Astrocyte (in vitro differentiated cells and primary cell): ENCODE data around the gene ZFP36L2. TPM values are rescaled to one million over a fixed set of nuclear protein-coding genes. Genes with fewer than 3 reads are reported as not detected.

Experiments
- DNase-seq: peaks from one replicate; pipeline ENCODE4 v3.0.0-alpha.2; 2010; ENCODE audit warnings: low read depth
- FAIRE-seq: peaks from 2 replicates; lab custom pipeline; 2011; peaks lifted over from hg19 to GRCh38; lab: Jason Lieb, UNC
- H2AFZ ChIP-seq: 2 replicates; pipeline ENCODE4 v1.6.0; 2012; ENCODE audit warnings: low read depth, low read length, inconsistent platforms
- H3K27ac ChIP-seq: 2 replicates; pipeline ENCODE4 v1.5.1; 2011; ENCODE audit warnings: low read depth, low read length, inconsistent platforms
- H3K27me3 ChIP-seq: 2 replicates; pipeline ENCODE4 v1.6.0; 2011; ENCODE audit warnings: low read length, inconsistent platforms; ENCODE audit not compliant: insufficient read depth
- H3K36me3 ChIP-seq: 2 replicates; pipeline ENCODE4 v1.5.1; 2011; ENCODE audit warnings: low read length, inconsistent platforms; ENCODE audit not compliant: insufficient read depth
- H3K4me1 ChIP-seq: 2 replicates; pipeline ENCODE4 v1.5.1; 2011; ENCODE audit warnings: low read length, inconsistent platforms; ENCODE audit not compliant: insufficient read depth
- H3K4me2 ChIP-seq: 2 replicates; pipeline ENCODE4 v1.6.0; 2012; ENCODE audit warnings: low read length, inconsistent platforms
- H3K4me3 ChIP-seq: 2 replicates; pipeline ENCODE4 v1.5.1; 2011; ENCODE audit warnings: low read depth, mild to moderate bottlenecking, low read length, inconsistent platforms; ENCODE audit not compliant: insufficient read depth
- H3K79me2 ChIP-seq: 2 replicates; pipeline ENCODE4 v1.6.0; 2012; ENCODE audit warnings: mild to moderate bottlenecking, low read length, inconsistent platforms; ENCODE audit not compliant: insufficient read depth
- H3K9ac ChIP-seq: 2 replicates; pipeline ENCODE4 v1.6.0; 2012; ENCODE audit warnings: mild to moderate bottlenecking, low read length, inconsistent platforms
- H3K9me3 ChIP-seq: 2 replicates; pipeline ENCODE4 v1.5.1; 2012; ENCODE audit warnings: low read depth, mild to moderate bottlenecking, low read length, inconsistent platforms; ENCODE audit not compliant: insufficient read depth
- H4K20me1 ChIP-seq: 2 replicates; pipeline ENCODE4 v1.6.0; 2012; ENCODE audit warnings: low read length, inconsistent platforms; ENCODE audit not compliant: insufficient read depth
- H3K27ac Mint-ChIP-seq: one replicate; pipeline ENCODE4 v1.8.0; 2021; ENCODE audit warnings: mild to moderate bottlenecking, mixed read lengths; ENCODE audit not compliant: unreplicated experiment
- H3K27me3 Mint-ChIP-seq: one replicate; pipeline ENCODE4 v1.8.0; 2021; ENCODE audit warnings: low read depth, mixed read lengths; ENCODE audit not compliant: unreplicated experiment
- H3K36me3 Mint-ChIP-seq: one replicate; pipeline ENCODE4 v1.8.0; 2021; ENCODE audit warnings: low read depth, mixed read lengths; ENCODE audit not compliant: unreplicated experiment
- H3K4me1 Mint-ChIP-seq: one replicate; pipeline ENCODE4 v1.8.0; 2021; ENCODE audit warnings: low read depth, mixed read lengths; ENCODE audit not compliant: unreplicated experiment
- H3K4me3 Mint-ChIP-seq: one replicate; pipeline ENCODE4 v1.8.0; 2021; ENCODE audit warnings: mild to moderate bottlenecking, moderate library complexity, mixed read lengths; ENCODE audit not compliant: unreplicated experiment
- H3K9me3 Mint-ChIP-seq: one replicate; pipeline ENCODE4 v1.8.0; 2021; ENCODE audit warnings: mild to moderate bottlenecking, mixed read lengths; ENCODE audit not compliant: unreplicated experiment
- EZH2 ChIP-seq: IDR thresholded peaks from 2 replicates; pipeline ENCODE4 v1.6.1; 2012; ENCODE audit warnings: mild to moderate bottlenecking, low read length, inconsistent platforms; ENCODE audit not compliant: insufficient read depth
- total RNA-seq: library from RNA; stranded (reverse); gene quantifications from 2 replicates; pipeline ENCODE4 v1.2.1, GENCODE V29; 2021
- TF ChIP-seq, protein P1 (sequence below): IDR thresholded peaks from 2 replicates; pipeline ENCODE4 v1.5.1; 2011; ENCODE audit warnings: low read depth, mild to moderate bottlenecking, inconsistent platforms, low read length, moderate library complexity; ENCODE audit not compliant: insufficient read depth

The ZFP36L2 gene
- total RNA-seq, 1 donor from 2014 or later = 49.5 TPM

GRCh38 chr2:43273529-43273928, 47.1 kb upstream of the ZFP36L2 start:
- TF ChIP-seq EZH2 = no peak
- TF ChIP-seq, protein P1, sequence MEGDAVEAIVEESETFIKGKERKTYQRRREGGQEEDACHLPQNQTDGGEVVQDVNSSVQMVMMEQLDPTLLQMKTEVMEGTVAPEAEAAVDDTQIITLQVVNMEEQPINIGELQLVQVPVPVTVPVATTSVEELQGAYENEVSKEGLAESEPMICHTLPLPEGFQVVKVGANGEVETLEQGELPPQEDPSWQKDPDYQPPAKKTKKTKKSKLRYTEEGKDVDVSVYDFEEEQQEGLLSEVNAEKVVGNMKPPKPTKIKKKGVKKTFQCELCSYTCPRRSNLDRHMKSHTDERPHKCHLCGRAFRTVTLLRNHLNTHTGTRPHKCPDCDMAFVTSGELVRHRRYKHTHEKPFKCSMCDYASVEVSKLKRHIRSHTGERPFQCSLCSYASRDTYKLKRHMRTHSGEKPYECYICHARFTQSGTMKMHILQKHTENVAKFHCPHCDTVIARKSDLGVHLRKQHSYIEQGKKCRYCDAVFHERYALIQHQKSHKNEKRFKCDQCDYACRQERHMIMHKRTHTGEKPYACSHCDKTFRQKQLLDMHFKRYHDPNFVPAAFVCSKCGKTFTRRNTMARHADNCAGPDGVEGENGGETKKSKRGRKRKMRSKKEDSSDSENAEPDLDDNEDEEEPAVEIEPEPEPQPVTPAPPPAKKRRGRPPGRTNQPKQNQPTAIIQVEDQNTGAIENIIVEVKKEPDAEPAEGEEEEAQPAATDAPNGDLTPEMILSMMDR = no peak
- H3K36me3 ChIP-seq = no peaks in the 10 kb centered on the region
- Mint-ChIP-seq H3K36me3 (peaks cover 3% of the 10 kb centered on the region), H3K4me3 (no peak overlapping the region), H3K4me1 (peaks cover 58% of the 10 kb centered on the region), H3K27me3 (no peaks in the 10 kb centered on the region), H3K27ac (peak overlapping the region; percentile 1), H3K9me3 (no peaks in the 10 kb centered on the region)
- no peak overlapping the region for H3K9ac ChIP-seq
- DNase-seq (peak; percentile 43), FAIRE-seq (no peak)
- no peak overlapping the region for H3K4me3 ChIP-seq
- H3K4me2 ChIP-seq = peak overlapping the region; percentile 36
- peaks cover 43% of the 10 kb centered on the region for H3K4me1 ChIP-seq
- peaks cover 18% of the 10 kb centered on the region for H4K20me1 ChIP-seq
- no peaks in the 10 kb centered on the region for H3K79me2 ChIP-seq
- H2AFZ ChIP-seq = no peak overlapping the region
- H3K9me3 ChIP-seq = no peaks in the 10 kb centered on the region
- no peaks in the 10 kb centered on the region for H3K27me3 ChIP-seq
- peak overlapping the region; percentile 8 for H3K27ac ChIP-seq

DNA sequence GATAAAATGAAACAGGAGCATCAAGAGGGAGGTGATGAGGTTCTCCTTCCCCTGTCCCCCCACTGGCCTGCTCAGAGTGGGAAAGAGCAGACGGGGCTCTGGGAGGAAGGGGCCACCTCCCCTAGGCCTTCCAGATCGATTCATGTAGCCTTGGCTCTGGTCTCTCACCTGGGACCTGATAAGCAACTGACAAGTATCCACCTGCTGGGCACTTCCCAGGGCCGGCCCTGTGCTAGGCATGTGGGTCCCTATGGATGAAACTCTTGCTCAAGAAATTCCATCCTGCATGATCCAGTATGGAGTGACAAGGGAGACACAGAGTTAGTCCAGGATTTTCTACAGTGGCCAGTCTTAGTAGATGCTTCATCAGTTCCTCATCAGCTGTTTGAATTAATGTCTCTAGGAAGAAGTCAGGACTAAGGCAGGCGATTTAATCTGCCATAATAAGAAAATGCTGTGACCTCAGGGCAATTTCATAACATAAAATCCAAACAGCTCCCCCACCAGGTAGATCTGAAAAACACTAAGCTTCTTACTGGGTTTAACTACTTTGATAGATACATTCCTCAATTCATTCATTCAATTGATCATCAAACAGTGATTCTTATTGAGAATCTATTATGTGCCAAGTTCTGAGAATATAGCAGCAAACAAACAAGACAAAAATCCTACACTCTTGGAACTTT, 44.7 kb upstream of the ZFP36L2 start:
- FAIRE-seq (no peak), DNase-seq (no peak)
- peaks cover 34% of the 10 kb centered on the region for H3K4me1 ChIP-seq
- H3K79me2 ChIP-seq = no peaks in the 10 kb centered on the region
- peaks cover 49% of the 10 kb centered on the region for H3K4me1 Mint-ChIP-seq
- H3K27ac ChIP-seq = no peak overlapping the region
- no peaks in the 10 kb centered on the region for H3K9me3 ChIP-seq
- H2AFZ ChIP-seq = no peak overlapping the region
- peaks cover 10% of the 10 kb centered on the region for H4K20me1 ChIP-seq
- no peak overlapping the region for H3K4me3 Mint-ChIP-seq
- H3K4me2 ChIP-seq = no peak overlapping the region
- H3K4me3 ChIP-seq = no peak overlapping the region
- no peak overlapping the region for H3K27ac Mint-ChIP-seq
- H3K27me3 ChIP-seq = no peaks in the 10 kb centered on the region
- H3K36me3 Mint-ChIP-seq = peaks cover 3% of the 10 kb centered on the region
- H3K36me3 ChIP-seq = no peaks in the 10 kb centered on the region
- TF ChIP-seq, protein P1 = peak; percentile 9
- no peak for TF ChIP-seq EZH2
- no peak overlapping the region for H3K9ac ChIP-seq
- H3K27me3 Mint-ChIP-seq = no peaks in the 10 kb centered on the region
- no peaks in the 10 kb centered on the region for H3K9me3 Mint-ChIP-seq

DNA sequence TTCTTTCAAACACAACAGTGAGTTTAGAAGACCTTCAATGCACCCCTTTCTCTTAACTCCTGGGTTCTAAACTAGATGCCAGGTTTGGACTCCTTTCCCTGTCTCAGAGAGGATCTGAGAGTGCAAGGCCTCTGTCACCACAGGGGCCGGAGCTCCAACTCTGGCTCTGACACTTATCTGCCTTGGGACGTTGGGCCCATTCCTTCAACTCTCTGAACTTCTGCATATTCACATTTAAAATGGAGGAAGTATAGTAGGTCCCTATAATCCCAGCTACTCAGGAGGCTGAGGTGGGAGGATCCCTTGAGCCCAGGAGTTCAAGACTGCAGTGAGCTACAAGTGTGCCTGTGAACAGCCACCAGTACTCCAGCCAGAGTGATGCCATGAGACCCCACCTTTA, 44.1 kb upstream of the ZFP36L2 start:
- no peaks in the 10 kb centered on the region for H3K27me3 Mint-ChIP-seq
- DNase-seq = no peak
- Histone ChIP-seq H3K27ac (peak overlapping the region; percentile 70), H3K79me2 (no peaks in the 10 kb centered on the region), H3K9ac (peak overlapping the region; percentile 72), H3K36me3 (no peaks in the 10 kb centered on the region), H3K27me3 (no peaks in the 10 kb centered on the region), H3K4me3 (no peak overlapping the region), H3K4me2 (no peak overlapping the region), H3K9me3 (no peaks in the 10 kb centered on the region), H2AFZ (no peak overlapping the region), H3K4me1 (peaks cover 34% of the 10 kb centered on the region), H4K20me1 (peaks cover 9% of the 10 kb centered on the region)
- peaks cover 6% of the 10 kb centered on the region for H3K36me3 Mint-ChIP-seq
- no peak overlapping the region for H3K4me3 Mint-ChIP-seq
- H3K27ac Mint-ChIP-seq = peak overlapping the region; percentile 75
- no peaks in the 10 kb centered on the region for H3K9me3 Mint-ChIP-seq
- no peak for FAIRE-seq
- no peak for TF ChIP-seq EZH2
- TF ChIP-seq, protein P1 = no peak
- peaks cover 48% of the 10 kb centered on the region for H3K4me1 Mint-ChIP-seq
